Activated gamma-delta T cell treated with Interleukin-2 at 50 U/mL for 16 hours (primary cell): ENCODE data around the gene ELMOD2.

ENCODE experiments used
- DNase-seq: peaks from one replicate; pipeline ENCODE4 v3.0.0-alpha.2; 2020

Gene ELMOD2

DNA sequence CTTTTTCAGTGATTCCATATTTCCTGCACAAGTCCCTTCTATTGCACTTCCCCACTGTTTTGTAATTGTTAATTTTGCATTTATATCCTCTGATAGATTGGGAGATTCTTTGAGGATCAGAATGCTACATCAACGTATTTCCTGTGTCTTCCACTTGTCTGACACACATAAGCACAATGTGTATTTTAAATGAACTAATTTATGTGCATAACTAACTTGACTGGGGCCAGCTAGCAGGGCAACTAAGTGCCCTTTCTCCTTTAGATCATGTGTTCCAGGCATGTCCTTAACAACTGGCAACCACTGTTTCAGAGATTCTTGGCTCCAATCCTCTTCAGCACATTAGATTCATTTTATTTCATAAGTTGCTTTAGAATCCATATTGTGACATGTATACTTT is 60.5 kb downstream of the ELMOD2 start:
- no peak for DNase-seq

DNA sequence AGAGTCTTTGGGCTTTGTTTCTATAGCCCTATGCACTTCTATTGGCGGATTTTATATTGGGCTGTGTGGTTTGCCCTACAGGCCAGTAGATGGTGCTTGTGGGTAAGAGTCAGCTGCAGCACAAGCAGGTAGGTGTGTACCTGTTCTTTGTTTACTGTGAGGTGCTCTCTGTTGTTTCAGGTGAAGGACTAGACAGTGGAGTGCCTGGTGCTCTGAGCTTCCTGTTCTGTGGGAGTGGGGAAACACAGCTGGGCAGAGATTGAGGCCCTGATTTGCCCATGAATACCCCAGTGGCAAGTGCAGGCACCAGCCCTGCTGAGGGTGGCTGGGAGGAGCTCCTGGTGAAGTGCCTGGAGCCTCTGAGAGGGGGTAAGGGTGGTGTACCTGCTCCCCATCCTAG is 71.1 kb downstream of the ELMOD2 start:
- DNase-seq = no peak

DNA sequence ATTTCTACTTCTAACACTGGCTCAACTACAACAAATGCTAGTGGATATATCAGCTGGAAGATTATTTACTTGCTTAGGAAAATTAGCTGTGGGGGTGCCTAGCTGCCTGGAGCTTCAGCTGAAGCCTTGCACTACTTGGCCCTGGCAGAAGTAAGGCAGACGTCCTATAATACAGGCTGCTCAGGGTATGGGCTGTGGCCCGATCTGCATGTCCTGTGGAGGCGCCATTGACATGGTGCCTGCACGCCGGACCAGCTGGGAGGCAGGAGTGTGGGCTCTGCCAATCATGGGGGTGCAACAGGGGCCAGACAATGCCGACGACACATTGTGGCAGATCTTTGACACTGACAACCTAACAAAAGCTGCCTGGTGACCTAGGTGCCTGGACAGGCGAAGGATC is 76.4 kb downstream of the ELMOD2 start:
- no peak for DNase-seq

DNA sequence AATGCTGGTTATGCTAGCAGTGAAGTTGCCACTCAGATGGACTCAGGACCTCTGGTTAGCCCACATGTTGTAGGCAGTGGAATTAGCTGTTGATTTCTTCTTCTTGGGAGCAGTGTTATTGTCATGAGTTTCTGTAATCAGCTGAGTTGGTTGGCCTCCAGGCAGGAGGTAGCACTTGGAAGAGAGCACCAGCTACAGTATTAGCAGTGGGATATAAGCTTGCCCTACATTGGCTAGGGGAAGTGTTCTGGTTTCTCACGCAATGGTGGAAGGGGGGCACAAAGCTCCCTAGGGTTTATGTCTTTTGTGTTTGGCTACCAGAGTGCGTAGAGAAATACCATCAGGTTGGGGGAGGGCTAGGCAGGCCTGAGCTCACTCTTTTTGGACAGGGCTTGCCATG is 78.7 kb downstream of the ELMOD2 start:
- DNase-seq = no peak

DNA sequence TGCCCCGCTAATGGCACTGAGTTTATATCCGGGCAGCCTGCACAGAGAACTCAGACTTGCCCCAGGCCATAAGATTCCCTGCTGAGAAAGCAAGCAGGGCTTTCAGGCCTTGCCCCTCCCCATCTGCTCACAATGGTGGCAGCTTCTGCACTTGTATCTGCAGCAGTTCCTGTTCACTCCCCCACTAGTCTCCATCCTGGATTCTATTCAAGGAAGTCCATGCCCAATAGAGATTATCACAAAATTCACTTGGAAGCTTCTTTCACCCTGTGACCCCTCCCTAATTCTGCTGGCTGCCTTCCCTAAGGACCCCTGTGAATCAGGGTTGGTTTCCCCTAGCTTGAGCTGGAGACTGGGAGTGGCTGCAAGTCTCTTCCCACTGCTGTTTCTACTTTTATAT is 79.3 kb downstream of the ELMOD2 start:
- DNase-seq = no peak
